ENCODE measurements around the gene CFAP97D1. TPM values are rescaled to one million over a fixed set of nuclear protein-coding genes. Genes with fewer than 3 reads are reported as not detected.

Gene CFAP97D1
- total RNA-seq, 4 donors from 2014 or later = 0.19 to 0.22 TPM; not detected in 2

- no peak for TF ChIP-seq CTCF (IDR thresholded peaks at IDR 0.05; ENCODE audit: low read depth)
Measured at GRCh38 chr17:43767053-43767712, 13.1 kb upstream of the CFAP97D1 start.

GRCh38 chr17:43767713-43768059 is 12.5 kb upstream of the CFAP97D1 start:
- TF ChIP-seq CTCF (IDR thresholded peaks at IDR 0.05; ENCODE audit: low read depth) = no peak

- no peak for TF ChIP-seq CTCF (IDR thresholded peaks at IDR 0.05; ENCODE audit: low read depth)
Measured at GRCh38 chr17:43768382-43768781, 11.9 kb upstream of the CFAP97D1 start.

- TF ChIP-seq CTCF (IDR thresholded peaks at IDR 0.05; ENCODE audit: low read depth) = no peak
Measured at GRCh38 chr17:43768943-43769342, 11.3 kb upstream of the CFAP97D1 start.

GRCh38 chr17:43769426-43769825 is 10.8 kb upstream of the CFAP97D1 start:
- no peak for TF ChIP-seq CTCF (IDR thresholded peaks at IDR 0.05; ENCODE audit: low read depth)

GRCh38 chr17:43769859-43770258 is 10.4 kb upstream of the CFAP97D1 start:
- TF ChIP-seq CTCF (IDR thresholded peaks at IDR 0.05; ENCODE audit: low read depth) = no peak

GRCh38 chr17:43770957-43771356 is 9.3 kb upstream of the CFAP97D1 start:
- no peak for TF ChIP-seq CTCF (IDR thresholded peaks at IDR 0.05; ENCODE audit: low read depth)

All from subcutaneous adipose tissue (tissue), 4 donors.